ENCODE data around the gene TMEM217. TPM values are rescaled to one million over a fixed set of nuclear protein-coding genes. Genes with fewer than 3 reads are reported as not detected.

Gene TMEM217
- total and polyA plus RNA-seq, 2 of the 4 experiments (the other 2 are of a cell fraction) = 1.4 to 3.5 TPM

DNA sequence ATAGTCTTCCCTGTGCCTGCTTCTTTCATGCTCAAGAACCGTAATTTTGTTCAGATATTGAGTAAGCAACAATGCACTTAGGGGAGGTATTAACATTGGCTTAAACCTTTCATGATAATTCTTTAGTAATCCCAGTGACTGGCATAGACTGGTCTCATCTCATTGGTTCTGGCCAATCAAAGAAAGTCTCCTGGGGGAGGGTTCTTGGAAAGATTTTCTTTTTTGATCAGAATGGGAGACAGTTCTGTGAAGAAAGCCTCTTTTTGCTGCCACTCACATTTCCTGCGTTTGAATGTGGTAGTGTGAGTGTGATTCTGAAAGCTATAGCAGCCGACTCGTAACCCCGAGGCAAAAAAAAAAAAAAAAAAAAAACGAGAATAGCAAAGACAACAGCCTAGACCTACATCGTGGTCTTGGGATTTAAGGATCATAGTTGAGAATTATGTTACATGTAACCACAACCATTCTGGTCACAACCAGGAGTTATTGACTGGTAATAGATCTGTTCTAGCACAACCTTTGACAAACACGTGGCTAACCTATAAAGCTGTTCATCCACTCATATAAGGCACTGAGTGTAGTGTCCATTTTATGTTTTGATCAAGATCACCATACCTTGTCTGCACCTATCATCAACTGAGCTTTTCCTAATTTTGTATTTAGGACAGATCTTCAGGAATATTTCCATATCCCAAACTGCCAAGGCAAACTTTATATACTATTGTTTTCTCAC lies 15.1 kb upstream of the TMEM217 start:
- H3K4me3 ChIP-seq (ENCODE audit: insufficient read depth, low read depth, low read length) = no peak overlapping the region
- H2AK9ac ChIP-seq (replicated peaks; ENCODE audit: low read depth, low read length, poor library complexity) = no peak overlapping the region
- no peak overlapping the region for H3K4ac ChIP-seq (ENCODE audit: low read depth, low read length)
- H3K27me3 ChIP-seq (ENCODE audit: control insufficient read depth, insufficient read depth, low read length) = no peaks in the 10 kb centered on the region
- no peak overlapping the region for H2BK15ac ChIP-seq (ENCODE audit: low read depth, low read length)
- no peak overlapping the region for H4K8ac ChIP-seq (ENCODE audit: low read depth in 2 of 2, low read length in 2 of 2)
- H3K4me2 ChIP-seq (ENCODE audit: low read depth, low read length) = no peak overlapping the region
- no peak overlapping the region for H2AFZ ChIP-seq (replicated peaks; ENCODE audit: low read length, poor library complexity)
- H3K4me1 ChIP-seq (ENCODE audit: control insufficient read depth, insufficient read depth, low read length) = no peaks in the 10 kb centered on the region
- H3K56ac ChIP-seq (ENCODE audit: extremely low read depth, insufficient read depth, low read length) = no peak overlapping the region
- no peak overlapping the region for H2BK5ac ChIP-seq (ENCODE audit: low read depth, low read length, poor library complexity, severe bottlenecking)
- DNase-seq = no peak
- ChIA-PET CTCF (no interaction called here), POLR2A (ENCODE audit: unreplicated experiment) (no interaction called here)
- no peak overlapping the region for H2AK5ac ChIP-seq (ENCODE audit: low read depth, low read length)
- no peaks in the 10 kb centered on the region for H3K9me3 ChIP-seq (ENCODE audit: control insufficient read depth, insufficient read depth, low read length)
- ATAC-seq (ENCODE audit: low read depth) = no peak
- no peak overlapping the region for H2BK120ac ChIP-seq (ENCODE audit: low read depth, low read length)
- no peak overlapping the region for H3K18ac ChIP-seq (ENCODE audit: low read depth, low read length)
- intact Hi-C loops (cut with micrococcal nuclease) = no loop called here
- TF ChIP-seq BHLHE40 (IDR thresholded peaks at IDR 0.05; ENCODE audit: low read depth, low read length) (no peak), POLR2A (IDR thresholded peaks at IDR 0.05; ENCODE audit: low read depth, low read length) (no peak), CEBPB (IDR thresholded peaks at IDR 0.05; ENCODE audit: low read depth, low read length) (no peak), RCOR1 (IDR thresholded peaks at IDR 0.05; ENCODE audit: insufficient replicate concordance, low read length) (no peak), SMC3 (IDR thresholded peaks at IDR 0.05; ENCODE audit: low read depth, low read length) (no peak), RFX5 (IDR thresholded peaks at IDR 0.05; ENCODE audit: low read depth, low read length) (no peak), FOS (IDR thresholded peaks at IDR 0.05; ENCODE audit: low read depth, low read length) (no peak), MAZ (IDR thresholded peaks at IDR 0.05; ENCODE audit: borderline replicate concordance, low read depth, low read length) (no peak), MXI1 (IDR thresholded peaks at IDR 0.05; ENCODE audit: borderline replicate concordance, low read depth, low read length) (no peak), NFE2L2 (IDR thresholded peaks at IDR 0.05; ENCODE audit: low read depth, low read length) (no peak), RAD21 (IDR thresholded peaks at IDR 0.05; ENCODE audit: low read length) (no peak), CHD1 (IDR thresholded peaks at IDR 0.05; ENCODE audit: low read depth, low read length) (no peak), MAFK (IDR thresholded peaks at IDR 0.05; ENCODE audit: low read depth, low read length) (no peak)
- TF ChIP-seq, protein P1, sequence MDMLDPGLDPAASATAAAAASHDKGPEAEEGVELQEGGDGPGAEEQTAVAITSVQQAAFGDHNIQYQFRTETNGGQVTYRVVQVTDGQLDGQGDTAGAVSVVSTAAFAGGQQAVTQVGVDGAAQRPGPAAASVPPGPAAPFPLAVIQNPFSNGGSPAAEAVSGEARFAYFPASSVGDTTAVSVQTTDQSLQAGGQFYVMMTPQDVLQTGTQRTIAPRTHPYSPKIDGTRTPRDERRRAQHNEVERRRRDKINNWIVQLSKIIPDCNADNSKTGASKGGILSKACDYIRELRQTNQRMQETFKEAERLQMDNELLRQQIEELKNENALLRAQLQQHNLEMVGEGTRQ (IDR thresholded peaks at IDR 0.05; ENCODE audit: low read depth, low read length) = no peak
- TF ChIP-seq, protein P2, sequence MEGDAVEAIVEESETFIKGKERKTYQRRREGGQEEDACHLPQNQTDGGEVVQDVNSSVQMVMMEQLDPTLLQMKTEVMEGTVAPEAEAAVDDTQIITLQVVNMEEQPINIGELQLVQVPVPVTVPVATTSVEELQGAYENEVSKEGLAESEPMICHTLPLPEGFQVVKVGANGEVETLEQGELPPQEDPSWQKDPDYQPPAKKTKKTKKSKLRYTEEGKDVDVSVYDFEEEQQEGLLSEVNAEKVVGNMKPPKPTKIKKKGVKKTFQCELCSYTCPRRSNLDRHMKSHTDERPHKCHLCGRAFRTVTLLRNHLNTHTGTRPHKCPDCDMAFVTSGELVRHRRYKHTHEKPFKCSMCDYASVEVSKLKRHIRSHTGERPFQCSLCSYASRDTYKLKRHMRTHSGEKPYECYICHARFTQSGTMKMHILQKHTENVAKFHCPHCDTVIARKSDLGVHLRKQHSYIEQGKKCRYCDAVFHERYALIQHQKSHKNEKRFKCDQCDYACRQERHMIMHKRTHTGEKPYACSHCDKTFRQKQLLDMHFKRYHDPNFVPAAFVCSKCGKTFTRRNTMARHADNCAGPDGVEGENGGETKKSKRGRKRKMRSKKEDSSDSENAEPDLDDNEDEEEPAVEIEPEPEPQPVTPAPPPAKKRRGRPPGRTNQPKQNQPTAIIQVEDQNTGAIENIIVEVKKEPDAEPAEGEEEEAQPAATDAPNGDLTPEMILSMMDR (conservative IDR thresholded peaks at IDR 0.05; ENCODE audit: low read depth, low read length) = no peak
- TF ChIP-seq, protein P3, sequence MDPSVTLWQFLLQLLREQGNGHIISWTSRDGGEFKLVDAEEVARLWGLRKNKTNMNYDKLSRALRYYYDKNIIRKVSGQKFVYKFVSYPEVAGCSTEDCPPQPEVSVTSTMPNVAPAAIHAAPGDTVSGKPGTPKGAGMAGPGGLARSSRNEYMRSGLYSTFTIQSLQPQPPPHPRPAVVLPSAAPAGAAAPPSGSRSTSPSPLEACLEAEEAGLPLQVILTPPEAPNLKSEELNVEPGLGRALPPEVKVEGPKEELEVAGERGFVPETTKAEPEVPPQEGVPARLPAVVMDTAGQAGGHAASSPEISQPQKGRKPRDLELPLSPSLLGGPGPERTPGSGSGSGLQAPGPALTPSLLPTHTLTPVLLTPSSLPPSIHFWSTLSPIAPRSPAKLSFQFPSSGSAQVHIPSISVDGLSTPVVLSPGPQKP (IDR thresholded peaks at IDR 0.05; ENCODE audit: borderline replicate concordance, low read depth, low read length) = no peak
- H3K9me1 ChIP-seq (ENCODE audit: insufficient read depth, low read length) = peaks cover 4% of the 10 kb centered on the region
- WGBS, 2 experiments (ENCODE audit: extremely low coverage in 2 of 2, insufficient read length in 1 of 2) = 100% methylated on average over 1 of the region's 8 CpGs; no CpG with 5 or more reads in 1 of the 2 experiments
- no peak overlapping the region for H3K27ac ChIP-seq (ENCODE audit: insufficient read depth, low read length)
- no peak overlapping the region for H3K23ac ChIP-seq (ENCODE audit: low read depth, low read length)
- dilution Hi-C loops (cut with HindIII; ENCODE audit: low sequenced_read_pairs, unreplicated experiment) = no loop called here
- peaks cover 34 to 80% of the 10 kb centered on the region in 2 experiments for H3K79me1 ChIP-seq (ENCODE audit: low read depth in 1 of 2, low read length in 2 of 2)
- in situ Hi-C loops (cut with MboI; ENCODE audit: low sequenced_read_pairs) = no loop called here
- peaks cover 19% of the 10 kb centered on the region; the same call in 1 of the 2 replicates for H4K20me1 ChIP-seq (ENCODE audit: insufficient read depth, low read length)
- H3K14ac ChIP-seq (replicated peaks; ENCODE audit: low read depth, low read length) = no peak overlapping the region
- no peak overlapping the region for H3K9ac ChIP-seq (ENCODE audit: low read depth, low read length)
- H2BK20ac ChIP-seq (ENCODE audit: low read depth, low read length) = no peak overlapping the region
- H4K91ac ChIP-seq (ENCODE audit: insufficient read depth, low read depth, low read length) = no peak overlapping the region
- BruUV-seq (replicated peaks) = no TSS peak
- no peak overlapping the region for H4K5ac ChIP-seq (ENCODE audit: low read depth, low read length)
- H3K36me3 ChIP-seq (ENCODE audit: control insufficient read depth, insufficient read depth, low read length) = peaks cover 13% of the 10 kb centered on the region

All from IMR-90 (cell line).